ENCODE measurements around the gene MOGAT3.
A peak's percentile ranks its signal among the peaks of the same experiment; 100 is the strongest.

Gene MOGAT3

GRCh38 chr7:101172005-101172853 is 28.6 kb downstream of the MOGAT3 start:
- DNase-seq = no peak

DNA sequence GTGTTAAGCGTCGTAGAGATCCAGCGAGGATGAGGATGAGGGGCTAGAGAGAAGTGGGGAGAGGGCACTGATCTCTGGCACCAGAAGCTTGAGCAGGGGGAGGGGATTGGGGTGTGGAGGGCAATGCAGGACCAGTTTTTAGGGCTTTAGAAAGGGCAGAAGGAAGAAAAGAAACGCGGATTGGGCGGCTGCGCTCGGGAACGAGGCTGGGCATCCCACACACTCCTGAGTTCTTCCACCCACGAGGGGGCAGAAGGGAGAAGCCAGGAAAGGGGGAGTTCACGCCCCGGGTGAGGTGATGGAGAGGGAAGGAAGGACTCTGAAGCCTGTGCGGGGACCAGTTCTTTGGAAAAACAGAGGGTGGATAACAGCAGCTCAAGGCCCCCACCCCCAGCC is 29.4 kb downstream of the MOGAT3 start:
- peak; percentile 4 for DNase-seq

GRCh38 chr7:101170617-101171441 is 30.0 kb downstream of the MOGAT3 start:
- peak; percentile 17 for DNase-seq

GRCh38 chr7:101169838-101170551 is 30.8 kb downstream of the MOGAT3 start:
- DNase-seq = peak; percentile 74

DNA sequence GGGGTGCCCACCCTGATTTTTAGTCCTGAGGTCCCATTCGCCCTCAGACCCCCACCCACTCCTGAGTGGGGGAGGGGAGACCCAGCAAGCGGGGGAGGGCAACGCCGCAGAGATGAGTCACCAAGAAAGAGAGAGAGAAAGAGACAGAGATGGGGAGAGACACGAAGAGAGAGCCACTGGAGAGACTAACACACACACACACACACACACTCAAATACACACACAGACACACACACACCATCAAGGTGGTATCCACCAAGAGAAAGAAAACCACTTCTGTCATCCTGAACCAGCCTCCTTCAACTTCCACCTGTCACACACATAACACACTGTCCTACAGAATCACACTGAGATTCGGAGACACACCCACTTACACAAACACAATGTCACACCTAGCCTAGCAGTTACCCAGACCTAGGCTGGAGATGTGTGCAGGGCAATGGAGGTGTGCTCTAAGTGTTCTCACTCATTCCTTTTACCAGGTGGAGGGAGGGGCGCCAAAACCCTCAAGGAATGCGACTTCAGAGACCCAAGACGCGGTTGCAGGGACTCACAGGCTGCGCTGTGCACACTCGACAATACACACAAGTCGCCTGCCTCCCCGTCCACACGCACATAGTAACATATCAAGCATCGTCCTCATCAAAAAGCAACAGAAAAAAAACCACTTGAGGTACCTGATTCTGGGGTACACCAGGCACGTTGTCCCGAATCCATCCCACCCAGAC is 31.6 kb downstream of the MOGAT3 start:
- DNase-seq = no peak

- no peak for DNase-seq
Measured at GRCh38 chr7:101168412-101169049, 32.3 kb downstream of the MOGAT3 start.

- no peak for DNase-seq
Measured at GRCh38 chr7:101167645-101168411, 33.0 kb downstream of the MOGAT3 start.

- no peak for DNase-seq
Measured at GRCh38 chr7:101166909-101167644, 33.8 kb downstream of the MOGAT3 start.

GRCh38 chr7:101166648-101166908 is 34.3 kb downstream of the MOGAT3 start:
- no peak for DNase-seq

DNA sequence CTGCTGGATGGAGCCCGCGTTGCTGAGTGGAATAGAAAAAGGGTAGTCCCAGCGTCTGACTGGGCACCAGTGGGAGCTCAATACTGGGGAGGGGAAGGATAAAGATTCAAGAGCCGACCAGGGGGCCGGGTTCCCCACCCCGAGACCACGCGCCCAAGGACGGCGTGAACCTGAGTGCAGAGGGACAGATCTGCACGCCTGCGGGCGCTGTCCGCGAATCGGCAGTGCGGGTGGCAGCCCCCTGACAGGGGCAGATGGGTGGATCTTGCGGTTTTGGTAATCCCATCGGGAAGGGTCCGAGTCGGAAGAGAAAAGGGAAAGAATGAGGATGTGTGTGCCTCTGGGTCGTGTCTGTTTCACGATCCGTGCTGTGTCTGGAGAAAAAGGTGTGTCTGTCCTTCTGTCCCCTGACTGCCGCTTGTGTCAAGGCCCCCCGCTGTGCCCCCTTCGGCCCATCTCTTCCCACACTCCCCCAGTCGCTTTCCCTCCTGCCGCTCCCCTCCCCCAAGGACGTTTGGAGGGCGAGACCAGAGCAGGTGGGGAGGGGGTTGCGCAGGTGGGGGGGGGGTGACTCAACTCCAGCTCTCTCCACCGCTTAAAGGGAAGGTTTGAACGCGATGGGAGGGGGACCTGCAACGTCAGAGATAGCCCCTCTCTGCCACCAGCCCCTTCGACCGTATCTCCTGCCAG is 34.7 kb downstream of the MOGAT3 start:
- no peak for DNase-seq

DNA sequence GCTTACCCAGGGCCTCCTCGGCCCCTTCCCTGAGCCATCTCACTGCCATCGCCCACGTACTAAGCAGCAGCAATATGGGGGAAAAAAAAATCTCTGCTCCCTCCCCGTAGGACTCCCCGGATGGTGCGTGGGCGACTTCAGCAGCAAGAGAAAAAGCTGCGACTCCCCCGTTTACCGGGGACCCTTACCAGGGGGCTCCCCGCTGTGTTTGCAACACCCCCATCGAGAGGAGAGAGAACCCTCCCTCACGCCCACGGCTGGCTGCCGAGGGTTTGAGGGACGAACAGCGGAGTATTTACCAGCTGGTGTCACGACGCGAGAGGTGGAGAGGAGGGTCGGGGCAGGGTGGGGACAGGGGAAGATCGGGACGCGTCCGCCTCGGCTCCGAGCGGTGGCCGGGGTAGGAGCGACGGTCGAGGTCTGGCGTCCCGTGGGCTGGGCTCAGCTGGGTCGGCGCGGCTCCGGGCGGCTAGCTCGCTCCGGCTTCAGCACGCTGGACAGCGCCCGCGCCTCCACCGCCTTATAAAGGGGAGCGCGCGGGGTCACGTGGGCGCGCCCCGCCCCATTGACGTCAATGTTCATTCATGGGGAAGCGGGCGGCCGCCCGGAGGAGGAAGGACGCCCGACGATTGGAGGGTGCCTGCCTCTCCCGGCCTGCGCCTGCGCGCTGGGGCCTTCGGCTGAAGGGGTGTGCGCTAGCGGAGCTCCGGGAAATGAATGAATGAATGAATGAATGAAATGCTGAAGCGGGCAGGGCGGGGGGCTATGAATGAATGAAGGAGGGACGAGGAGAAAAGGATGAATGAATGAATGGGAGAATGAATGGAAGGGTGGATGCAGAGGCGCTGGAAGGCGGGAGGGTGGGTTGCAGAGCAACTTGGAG is 35.5 kb downstream of the MOGAT3 start, which contains the start of gene VGF:
Gene VGF (minus strand): TSS at position 495 of the 883 bp plus-strand sequence. CDS start 726 bp downstream, outside the sequence.
- DNase-seq = peak; percentile 94

DNA sequence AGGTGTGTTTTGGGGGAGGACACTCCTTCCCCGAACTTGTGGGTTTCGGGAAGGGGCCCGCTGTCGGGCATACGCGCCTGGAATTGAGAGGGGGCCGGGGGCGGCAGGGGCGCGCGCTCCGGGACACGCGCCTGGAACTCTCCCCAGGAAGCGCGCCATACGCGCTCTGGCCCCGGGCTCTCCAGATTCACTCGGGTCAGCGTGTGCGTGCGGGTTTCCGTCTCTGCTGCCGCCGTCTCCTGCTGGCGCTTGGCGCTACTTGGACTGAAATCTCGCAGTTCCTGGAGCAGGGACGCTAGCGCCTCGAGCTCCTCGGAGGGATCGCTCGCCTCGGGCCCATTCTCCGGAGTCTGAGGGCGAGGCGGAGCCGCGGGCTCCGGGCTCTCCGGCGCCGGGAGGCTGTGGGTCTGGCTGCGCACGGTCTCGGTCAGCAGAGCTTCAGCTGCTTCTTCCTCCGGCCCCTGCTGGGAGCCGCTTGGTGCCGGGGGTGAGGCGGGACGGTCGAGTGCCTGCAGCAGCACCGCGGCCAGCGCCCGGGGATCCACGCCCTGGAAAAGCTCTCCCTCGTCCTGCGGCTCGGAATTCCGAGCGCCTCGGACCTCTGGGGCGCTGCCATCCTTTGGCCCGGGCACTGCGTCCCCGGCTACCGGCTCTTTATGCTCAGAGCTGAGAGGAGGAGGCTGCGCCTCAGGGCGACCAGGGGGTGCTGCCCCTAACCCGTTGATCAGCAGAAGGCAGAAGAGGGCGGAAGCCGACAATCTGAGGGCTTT is 36.6 kb downstream of the MOGAT3 start:
- peak; percentile 25 for DNase-seq

DNA sequence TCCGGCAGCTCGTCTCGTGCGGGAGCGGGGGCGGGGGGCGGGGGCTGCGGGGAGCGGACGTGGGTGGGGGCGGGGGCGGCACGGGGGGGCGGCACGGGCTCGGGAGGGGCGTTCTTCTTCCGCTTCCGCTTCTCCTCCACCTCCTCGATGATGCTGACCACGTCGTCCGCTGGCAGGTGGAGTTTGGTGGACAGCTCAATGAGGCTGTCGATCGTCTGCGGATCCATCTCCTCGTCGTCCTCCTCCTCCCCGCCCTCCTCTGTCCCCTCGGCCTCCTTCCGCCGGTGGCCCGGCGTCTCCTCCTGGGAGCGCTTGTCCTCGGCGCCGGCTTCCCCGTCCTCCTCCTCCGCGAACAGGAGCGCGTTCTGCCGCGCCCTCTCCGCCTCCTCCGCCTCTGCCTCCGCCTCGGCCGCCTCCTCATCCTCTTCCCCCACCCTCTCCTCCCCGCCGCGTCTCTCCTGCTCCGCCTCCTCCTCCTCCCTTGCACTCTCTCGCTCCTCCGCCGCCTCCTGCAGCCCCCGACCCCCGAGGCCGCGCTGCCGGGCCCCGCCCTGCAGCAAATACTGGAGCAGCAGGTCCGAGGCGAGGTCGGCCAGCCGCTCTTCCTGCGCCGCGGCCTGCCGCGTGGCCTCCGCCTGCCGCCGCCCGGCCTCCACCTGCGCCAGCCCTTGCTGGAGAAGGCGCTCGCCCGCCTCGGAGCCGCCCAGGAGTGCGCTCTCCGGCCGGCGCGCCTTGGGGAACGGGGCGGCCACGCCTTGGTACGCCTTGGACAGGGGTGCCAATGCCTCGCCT is 37.4 kb downstream of the MOGAT3 start:
- no peak for DNase-seq

DNA sequence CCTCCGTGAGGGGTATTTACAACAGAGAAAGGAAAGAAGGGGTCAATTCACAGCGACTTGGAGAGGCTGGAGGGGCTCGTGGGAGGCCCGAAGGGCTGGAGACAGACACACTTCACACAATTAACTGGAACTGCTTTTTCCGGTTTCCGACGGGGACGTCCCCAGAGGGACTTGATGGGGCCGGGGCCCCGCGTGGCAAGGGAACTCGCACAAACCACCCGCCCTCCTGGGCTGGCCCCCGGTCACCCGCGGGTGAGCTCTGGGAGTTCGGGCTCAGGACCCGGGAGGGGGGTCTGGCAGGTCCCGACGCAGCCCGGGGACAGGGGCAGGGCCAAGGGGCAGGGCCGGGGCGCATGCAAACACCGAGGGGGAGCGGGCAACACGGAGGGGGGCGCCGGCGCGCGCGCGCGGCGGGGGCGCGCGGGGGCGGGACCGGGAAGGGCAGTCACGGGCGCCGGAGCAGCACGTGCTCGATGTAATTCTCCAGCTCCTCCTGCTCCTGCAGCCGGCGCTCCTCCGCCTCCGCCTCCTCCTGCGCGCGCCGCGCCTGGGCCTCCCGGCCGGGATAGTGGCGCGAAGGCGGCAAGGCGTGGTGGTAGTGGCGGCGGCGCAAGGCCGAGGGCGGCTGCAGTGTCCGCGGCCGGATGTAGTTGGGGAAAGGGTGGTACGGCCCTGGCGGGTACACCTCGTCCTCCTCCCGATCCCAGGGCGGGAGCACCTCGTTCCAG is 38.1 kb downstream of the MOGAT3 start:
- DNase-seq = peak; percentile 61

- no peak for DNase-seq
Measured at GRCh38 chr7:101161692-101162471, 39.0 kb downstream of the MOGAT3 start.

DNA sequence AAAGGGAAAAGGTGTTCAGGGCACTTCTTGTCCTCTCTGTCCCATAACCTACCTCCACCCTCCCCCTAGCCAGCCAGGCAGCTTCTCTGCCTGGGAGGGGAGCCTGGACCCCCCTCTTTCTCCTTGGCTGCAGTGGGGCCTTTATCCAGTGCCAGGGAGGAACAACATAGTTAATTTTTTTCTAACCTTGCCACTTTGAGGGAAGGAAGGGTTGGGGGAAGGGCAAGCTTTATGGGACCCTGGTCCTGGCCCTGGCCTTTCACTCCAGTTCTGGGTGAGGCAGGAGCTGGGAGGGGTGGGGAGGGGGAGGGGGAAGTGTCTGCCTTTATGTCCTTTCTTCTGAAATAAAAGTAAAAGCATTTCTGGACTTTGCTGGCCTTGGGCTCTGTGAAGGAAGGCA is 39.9 kb downstream of the MOGAT3 start:
- DNase-seq = no peak
